HEK293 (cell line): ENCODE data around the gene IGFBP5.

Experiments used
- CTCF ChIA-PET: fragments of 350-600 bp; formaldehyde crosslinking; extraction: SDS; loops from one replicate; lab custom pipeline; 2021; ENCODE audit warnings: antibody characterized with exemption; lab: Yijun Ruan, JAX
- POLR2A ChIA-PET: fragments of 300-600 bp; formaldehyde crosslinking; extraction: SDS; loops from one replicate; lab custom pipeline; 2020; ENCODE audit warnings: antibody characterized with exemption, inconsistent platforms; lab: Yijun Ruan, JAX
- H3K27ac ChIP-seq: fragments of 200-500 bp; sonication (Bioruptor generic); 2 replicates; pipeline ENCODE4 v1.5.1; 2014; ENCODE audit warnings: low read depth, low read length, control low read depth, inconsistent platforms; ENCODE audit errors: extremely low read depth
- H3K36me3 ChIP-seq, 2 experiments: fragments of 200-500 bp in 1 of 2; sonication (Bioruptor generic) in 1 of 2; 1 replicate in 1 of 2; 2 replicates in 1 of 2; pipeline ENCODE4 v1.5.1; 2014 to 2017; ENCODE audit warnings: inconsistent platforms in 2 of 2, low read length in 2 of 2; ENCODE audit not compliant: control insufficient read depth in 2 of 2, insufficient read depth in 1 of 2
- H3K4me1 ChIP-seq: fragments of 200-500 bp; sonication (Bioruptor generic); 2 replicates; pipeline ENCODE4 v1.5.1; 2014; ENCODE audit warnings: mild to moderate bottlenecking, low read length, inconsistent platforms; ENCODE audit not compliant: control insufficient read depth, insufficient read depth
- H3K4me3 ChIP-seq: 2 replicates; pipeline ENCODE4 v1.5.1; 2011; ENCODE audit warnings: low read depth, mild to moderate bottlenecking, control low read depth, low read length, moderate library complexity
- H3K9me3 ChIP-seq: fragments of 200-500 bp; sonication (Bioruptor generic); 2 replicates; pipeline ENCODE4 v1.5.1; 2014; ENCODE audit warnings: low read depth, low read length, inconsistent platforms; ENCODE audit not compliant: control insufficient read depth, insufficient read depth
- GLIS2 ChIP-seq: fragments of 450-650 bp; formaldehyde crosslinking; IDR thresholded peaks from 2 replicates; pipeline ENCODE4 v1.5.1; 2016; ENCODE audit warnings: missing biosample characterization, missing genetic modification characterization
- KLF7 ChIP-seq: fragments of 450-650 bp; formaldehyde crosslinking; IDR thresholded peaks from 2 replicates; pipeline ENCODE4 v1.5.1; 2016; ENCODE audit warnings: missing biosample characterization, missing genetic modification characterization, borderline replicate concordance
- REST ChIP-seq: fragments of 450-650 bp; formaldehyde crosslinking; IDR thresholded peaks from 2 replicates; pipeline ENCODE4 v1.5.1; 2016; ENCODE audit warnings: missing biosample characterization, missing genetic modification characterization
- SP2 ChIP-seq: fragments of 450-650 bp; formaldehyde crosslinking; IDR thresholded peaks from 2 replicates; pipeline ENCODE4 v1.5.1; 2016; ENCODE audit warnings: missing biosample characterization, missing genetic modification characterization
- SP7 ChIP-seq: fragments of 450-650 bp; formaldehyde crosslinking; IDR thresholded peaks from 2 replicates; pipeline ENCODE4 v1.5.1; 2016; ENCODE audit warnings: missing biosample characterization, missing genetic modification characterization
- TCF7L2 ChIP-seq: IDR thresholded peaks from 2 replicates; pipeline ENCODE4 v1.6.1; 2011; ENCODE audit warnings: low read depth, mild to moderate bottlenecking, inconsistent platforms, low read length, moderate library complexity, borderline replicate concordance
- ZFP69B ChIP-seq: fragments of 450-650 bp; formaldehyde crosslinking; IDR thresholded peaks from 2 replicates; pipeline ENCODE4 v1.5.1; 2016; ENCODE audit warnings: missing biosample characterization, missing genetic modification characterization
- ZNF18 ChIP-seq: fragments of 450-650 bp; formaldehyde crosslinking; IDR thresholded peaks from 2 replicates; pipeline ENCODE4 v1.5.1; 2016; ENCODE audit warnings: missing biosample characterization, missing genetic modification characterization
- ZNF19 ChIP-seq: fragments of 450-650 bp; formaldehyde crosslinking; IDR thresholded peaks from 2 replicates; pipeline ENCODE4; 2016; ENCODE audit warnings: missing biosample characterization, missing genetic modification characterization, low read depth
- ZNF214 ChIP-seq: fragments of 450-650 bp; formaldehyde crosslinking; IDR thresholded peaks from 2 replicates; pipeline ENCODE4 v1.5.1; 2017; ENCODE audit warnings: missing biosample characterization, mild to moderate bottlenecking, missing genetic modification characterization, borderline replicate concordance
- ZNF311 ChIP-seq: fragments of 450-650 bp; formaldehyde crosslinking; IDR thresholded peaks from 2 replicates; pipeline ENCODE4 v1.5.1; 2017; ENCODE audit warnings: missing biosample characterization, missing genetic modification characterization, borderline replicate concordance
- ZNF354C ChIP-seq: fragments of 450-650 bp; formaldehyde crosslinking; IDR thresholded peaks from 2 replicates; pipeline ENCODE4 v1.5.1; 2016; ENCODE audit warnings: missing biosample characterization, missing genetic modification characterization, low read depth, borderline replicate concordance
- ZNF362 ChIP-seq: fragments of 450-650 bp; formaldehyde crosslinking; IDR thresholded peaks from 2 replicates; pipeline ENCODE4 v1.5.1; 2016; ENCODE audit warnings: missing biosample characterization, missing genetic modification characterization
- ZNF473 ChIP-seq: fragments of 450-650 bp; formaldehyde crosslinking; IDR thresholded peaks from 2 replicates; pipeline ENCODE4 v1.5.1; 2017; ENCODE audit warnings: missing biosample characterization, missing genetic modification characterization
- ZNF561 ChIP-seq: fragments of 450-650 bp; IDR thresholded peaks from 2 replicates; pipeline ENCODE4 v1.5.1; 2018; ENCODE audit warnings: missing biosample characterization, missing genetic modification characterization, borderline replicate concordance
- ZNF701 ChIP-seq: fragments of 450-650 bp; formaldehyde crosslinking; IDR thresholded peaks from 2 replicates; pipeline ENCODE4 v1.5.1; 2016; ENCODE audit warnings: missing biosample characterization, missing genetic modification characterization
- ZNF785 ChIP-seq: fragments of 450-650 bp; formaldehyde crosslinking; IDR thresholded peaks from 2 replicates; pipeline ENCODE4 v1.5.1; 2016; ENCODE audit warnings: missing biosample characterization, missing genetic modification characterization
- TF ChIP-seq, protein P1 (sequence below): fragments of 450-650 bp; formaldehyde crosslinking; IDR thresholded peaks from 2 replicates; pipeline ENCODE4 v1.5.1; 2017; ENCODE audit warnings: missing biosample characterization, missing genetic modification characterization
- TF ChIP-seq, protein P2 (sequence below): fragments of 450-650 bp; formaldehyde crosslinking; IDR thresholded peaks from 2 replicates; pipeline ENCODE4 v1.5.1; 2017; ENCODE audit warnings: missing biosample characterization, missing genetic modification characterization

IGFBP5 gene

DNA sequence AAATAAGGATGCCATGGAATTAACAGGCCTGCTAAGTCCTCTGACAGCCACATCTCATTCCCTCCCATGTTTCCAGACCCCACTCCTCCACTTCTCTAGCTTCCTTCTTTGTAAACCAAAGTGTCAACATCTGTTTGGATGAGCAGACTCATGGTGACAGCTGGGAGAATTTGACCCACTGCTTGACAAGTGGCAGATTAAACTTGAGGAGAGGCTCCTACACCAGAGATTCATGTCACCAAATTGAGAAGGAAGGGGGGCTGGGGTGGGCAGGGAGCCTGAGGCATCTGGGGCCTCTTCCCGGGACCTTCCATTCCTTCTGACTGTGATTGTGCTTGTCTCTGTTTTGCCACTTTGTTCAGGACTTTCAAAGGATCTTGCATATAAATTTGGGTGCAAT lies 41.0 kb upstream of the IGFBP5 start:
- Histone ChIP-seq H3K4me1 (peaks cover 12% of the 10 kb centered on the region), H3K9me3 (no peaks in the 10 kb centered on the region), H3K36me3 (no peaks in the 10 kb centered on the region), H3K4me3 (no peak overlapping the region), H3K27ac (no peak overlapping the region)
- ChIA-PET POLR2A (no interaction called here), CTCF (interaction anchor here (0.6 kb wide), 1 partner anchor 43 kb away, joined by 3 read pairs; no protein-coding TSS in a partner anchor)
- no peak for TF ChIP-seq REST (tag by site-specific recombination)
- no peak for TF ChIP-seq ZFP69B (tag by site-specific recombination)
- no peak for TF ChIP-seq TCF7L2
- no peak for TF ChIP-seq SP2 (tag by site-specific recombination)
- no peak for TF ChIP-seq ZNF214 (tag by site-specific recombination)
- TF ChIP-seq ZNF19 (tag by site-specific recombination): no peak
- no peak for TF ChIP-seq ZNF311
- TF ChIP-seq ZNF354C (tag by site-specific recombination): no peak
- TF ChIP-seq ZNF561 (tag by site-specific recombination): no peak
- no peak for TF ChIP-seq ZNF18
- TF ChIP-seq KLF7: no peak

- H3K36me3 ChIP-seq: no peaks in the 10 kb centered on the region
- POLR2A ChIA-PET: no interaction called here
- TF ChIP-seq ZNF701 (no peak), ZNF362 (tag by site-specific recombination) (no peak), SP7 (tag by site-specific recombination) (no peak), GLIS2 (tag by site-specific recombination) (no peak), ZNF473 (tag by site-specific recombination) (no peak), ZNF785 (tag by site-specific recombination) (no peak)
- TF ChIP-seq, protein P1, sequence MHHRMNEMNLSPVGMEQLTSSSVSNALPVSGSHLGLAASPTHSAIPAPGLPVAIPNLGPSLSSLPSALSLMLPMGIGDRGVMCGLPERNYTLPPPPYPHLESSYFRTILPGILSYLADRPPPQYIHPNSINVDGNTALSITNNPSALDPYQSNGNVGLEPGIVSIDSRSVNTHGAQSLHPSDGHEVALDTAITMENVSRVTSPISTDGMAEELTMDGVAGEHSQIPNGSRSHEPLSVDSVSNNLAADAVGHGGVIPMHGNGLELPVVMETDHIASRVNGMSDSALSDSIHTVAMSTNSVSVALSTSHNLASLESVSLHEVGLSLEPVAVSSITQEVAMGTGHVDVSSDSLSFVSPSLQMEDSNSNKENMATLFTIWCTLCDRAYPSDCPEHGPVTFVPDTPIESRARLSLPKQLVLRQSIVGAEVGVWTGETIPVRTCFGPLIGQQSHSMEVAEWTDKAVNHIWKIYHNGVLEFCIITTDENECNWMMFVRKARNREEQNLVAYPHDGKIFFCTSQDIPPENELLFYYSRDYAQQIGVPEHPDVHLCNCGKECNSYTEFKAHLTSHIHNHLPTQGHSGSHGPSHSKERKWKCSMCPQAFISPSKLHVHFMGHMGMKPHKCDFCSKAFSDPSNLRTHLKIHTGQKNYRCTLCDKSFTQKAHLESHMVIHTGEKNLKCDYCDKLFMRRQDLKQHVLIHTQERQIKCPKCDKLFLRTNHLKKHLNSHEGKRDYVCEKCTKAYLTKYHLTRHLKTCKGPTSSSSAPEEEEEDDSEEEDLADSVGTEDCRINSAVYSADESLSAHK: no peak
- TF ChIP-seq, protein P2, sequence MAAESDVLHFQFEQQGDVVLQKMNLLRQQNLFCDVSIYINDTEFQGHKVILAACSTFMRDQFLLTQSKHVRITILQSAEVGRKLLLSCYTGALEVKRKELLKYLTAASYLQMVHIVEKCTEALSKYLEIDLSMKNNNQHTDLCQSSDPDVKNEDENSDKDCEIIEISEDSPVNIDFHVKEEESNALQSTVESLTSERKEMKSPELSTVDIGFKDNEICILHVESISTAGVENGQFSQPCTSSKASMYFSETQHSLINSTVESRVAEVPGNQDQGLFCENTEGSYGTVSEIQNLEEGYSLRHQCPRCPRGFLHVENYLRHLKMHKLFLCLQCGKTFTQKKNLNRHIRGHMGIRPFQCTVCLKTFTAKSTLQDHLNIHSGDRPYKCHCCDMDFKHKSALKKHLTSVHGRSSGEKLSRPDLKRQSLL (tag by site-specific recombination): no peak
Observed at GRCh38 chr2:216735668-216736067, 40.3 kb upstream of the IGFBP5 start.

More at GRCh38 chr2:216735668-216736067, 40.3 kb upstream of the IGFBP5 start:
- Histone ChIP-seq H3K27ac (no peak overlapping the region), H3K4me3 (no peak overlapping the region), H3K4me1 (peaks cover 9% of the 10 kb centered on the region), H3K9me3 (no peaks in the 10 kb centered on the region)
- CTCF ChIA-PET: interaction anchor here (1.0 to 1.5 kb wide), 2 partner anchors 37 to 447 kb away, joined by 3 to 4 read pairs; no protein-coding TSS in a partner anchor
